Liver (tissue), 9 donors: ENCODE measurements around the gene PRR20G. TPM values are rescaled to one million over a fixed set of nuclear protein-coding genes. Genes with fewer than 3 reads are reported as not detected.

Experiments used
- DNase-seq: peaks from one replicate; pipeline ENCODE4 v3.0.0-alpha.2; 2017; ENCODE audit warnings: low spot score
- H3K27ac ChIP-seq, 2 donors: one replicate each; pipeline ENCODE4 v1.7.0; 2013; ENCODE audit warnings: inconsistent platforms in 2 of 2, low read length in 2 of 2, control low read depth in 1 of 2, low read depth in 1 of 2, mild to moderate bottlenecking in 1 of 2
- H3K27me3 ChIP-seq, 4 donors: one replicate each; pipeline versions ENCODE4 v1.6.1 to v1.7.0; 2013; ENCODE audit warnings: low read length in 3 of 4, inconsistent platforms in 1 of 4, mild to moderate bottlenecking in 1 of 4, moderate library complexity in 1 of 4; ENCODE audit not compliant: control insufficient read depth in 4 of 4, insufficient read depth in 4 of 4
- H3K36me3 ChIP-seq, 4 donors: one replicate each; pipeline versions ENCODE4 v1.6.1 to v1.7.0; 2013; ENCODE audit warnings: low read length in 3 of 4, mild to moderate bottlenecking in 3 of 4, low read depth in 1 of 4, moderate library complexity in 1 of 4; ENCODE audit not compliant: control insufficient read depth in 4 of 4, insufficient read depth in 3 of 4
- H3K4me1 ChIP-seq, 4 donors: one replicate each; pipeline versions ENCODE4 v1.6.1 to v1.7.0; 2013; ENCODE audit warnings: low read length in 3 of 4, mild to moderate bottlenecking in 3 of 4, moderate library complexity in 1 of 4; ENCODE audit not compliant: control insufficient read depth in 4 of 4, insufficient read depth in 4 of 4
- H3K4me3 ChIP-seq, 3 donors: one replicate each; pipeline versions ENCODE4 v1.6.1 to v1.7.0; 2013; ENCODE audit warnings: low read length in 3 of 3, control low read depth in 1 of 3, low read depth in 1 of 3, mild to moderate bottlenecking in 1 of 3
- H3K9ac ChIP-seq, 2 donors: one replicate each; pipeline ENCODE4 v1.7.0; 2013; ENCODE audit warnings: low read length in 2 of 2, mild to moderate bottlenecking in 2 of 2, moderate library complexity in 2 of 2, control low read depth in 1 of 2, low read depth in 1 of 2
- H3K9me3 ChIP-seq, 4 donors: one replicate each; pipeline versions ENCODE4 v1.6.1 to v1.7.0; 2013; ENCODE audit warnings: low read length in 3 of 4; ENCODE audit not compliant: control insufficient read depth in 4 of 4
- EGR1 ChIP-seq, 2 donors: IDR thresholded peaks; 2 replicates each; pipeline ENCODE4 v1.6.1; 2016 to 2018; ENCODE audit warnings: antibody characterized with exemption in 2 of 2, low read depth in 2 of 2
- FOXA2 ChIP-seq: IDR thresholded peaks from 2 replicates; pipeline ENCODE4 v1.6.1; 2016; ENCODE audit warnings: antibody characterized with exemption
- HNF4A ChIP-seq, 2 donors: conservative IDR thresholded peaks; 2 replicates each; pipeline ENCODE4 v1.6.1; 2016; ENCODE audit warnings: antibody characterized with exemption in 2 of 2, mild to moderate bottlenecking in 2 of 2
- HNF4G ChIP-seq: IDR thresholded peaks from 2 replicates; pipeline ENCODE4 v1.6.1; 2016; ENCODE audit warnings: antibody characterized with exemption
- JUND ChIP-seq, 2 donors: IDR thresholded peaks; 2 replicates each; pipeline ENCODE4 v1.6.1; 2016; ENCODE audit warnings: antibody characterized with exemption in 2 of 2
- MAX ChIP-seq: IDR thresholded peaks from 2 replicates; pipeline ENCODE4 v1.6.1; 2016; ENCODE audit warnings: antibody characterized with exemption
- RXRA ChIP-seq, 2 donors: IDR thresholded peaks; 2 replicates each; pipeline ENCODE4 v1.6.1; 2017 to 2018; ENCODE audit warnings: antibody characterized with exemption in 2 of 2, mild to moderate bottlenecking in 1 of 2
- YY1 ChIP-seq: IDR thresholded peaks from 2 replicates; pipeline ENCODE4 v1.6.1; 2016; ENCODE audit warnings: antibody characterized with exemption, mild to moderate bottlenecking
- ZBTB33 ChIP-seq: IDR thresholded peaks from 2 replicates; pipeline ENCODE4 v1.6.1; 2016; ENCODE audit warnings: antibody characterized with exemption
- WGBS: extraction: QIAGEN DNeasy Blood & Tissue Kit; methylation state at CpG from one replicate; pipeline ENCODE4 v1.1.7; 2013; 5-methylcytosine and 5-hydroxymethylcytosine counted together
- polyA plus RNA-seq, 2 donors: library from polyadenylated mRNA; stranded (reverse) in 1 of 2; unstranded in 1 of 2; fragments of 200-250 nt in 1 of 2; fragments of >200 nt in 1 of 2; fragmentation: Nextera tagmentation in 1 of 2; extraction: Ambion mirVana in 1 of 2; gene quantifications; one replicate each; pipeline versions ENCODE4 v1.2.1 to v1.2.3, GENCODE V29; 2013 to 2015
- total RNA-seq, 2 donors: library from RNA; depleted of rRNA; stranded (reverse); fragments of >200 nt; gene quantifications; one replicate each; pipeline ENCODE4 v1.2.3, GENCODE V29; 2014
- TF ChIP-seq, protein P1 (sequence below): IDR thresholded peaks from 2 replicates; pipeline ENCODE4 v1.6.1; 2016; ENCODE audit warnings: antibody characterized with exemption, mild to moderate bottlenecking
- donor health status: healthy.
- donor health status: healthy.
- donor health status: healthy.
- donor health status: healthy.
- donor health status: healthy.

Gene PRR20G
- total and polyA plus RNA-seq, 4 donors: not detected

DNA sequence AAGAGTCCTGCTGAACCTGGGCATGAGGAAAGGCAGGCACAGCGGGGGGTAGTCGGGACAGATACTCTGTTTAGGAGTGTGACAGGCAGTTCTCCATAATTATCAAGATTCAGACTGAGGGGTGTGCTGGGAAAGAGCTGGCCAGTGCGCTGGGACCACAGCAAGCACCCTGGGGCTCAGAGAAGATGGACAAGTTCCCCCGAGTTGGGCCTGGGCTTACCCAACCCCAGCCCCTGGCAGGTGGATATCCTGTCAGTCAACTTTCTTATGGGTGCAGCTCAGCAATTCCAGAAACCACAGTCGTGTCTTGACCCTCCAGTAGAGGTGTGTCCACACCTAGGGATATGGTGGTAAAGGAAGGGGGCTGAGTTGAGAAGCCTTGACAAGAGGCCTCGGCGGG is 49.2 kb upstream of the PRR20G start:
- Histone ChIP-seq H3K9ac (no peak overlapping the region), H3K36me3 (no peaks in the 10 kb centered on the region), H3K27ac (no peak overlapping the region), H3K27me3 (peaks cover 0 to 6% (median 2%) of the 10 kb centered on the region in 4 donors), H3K9me3 (peaks cover 0 to 3% (median under 1%) of the 10 kb centered on the region in 4 donors), H3K4me3 (no peak overlapping the region), H3K4me1 (no peaks in the 10 kb centered on the region)
- DNase-seq: no peak
- TF ChIP-seq YY1 (no peak), JUND (IDR thresholded peaks at IDR 0.05) (no peak), HNF4A (conservative IDR thresholded peaks at IDR 0.05) (no peak)
- 86% methylated on average over 7 of the region's 7 CpGs for WGBS

DNA sequence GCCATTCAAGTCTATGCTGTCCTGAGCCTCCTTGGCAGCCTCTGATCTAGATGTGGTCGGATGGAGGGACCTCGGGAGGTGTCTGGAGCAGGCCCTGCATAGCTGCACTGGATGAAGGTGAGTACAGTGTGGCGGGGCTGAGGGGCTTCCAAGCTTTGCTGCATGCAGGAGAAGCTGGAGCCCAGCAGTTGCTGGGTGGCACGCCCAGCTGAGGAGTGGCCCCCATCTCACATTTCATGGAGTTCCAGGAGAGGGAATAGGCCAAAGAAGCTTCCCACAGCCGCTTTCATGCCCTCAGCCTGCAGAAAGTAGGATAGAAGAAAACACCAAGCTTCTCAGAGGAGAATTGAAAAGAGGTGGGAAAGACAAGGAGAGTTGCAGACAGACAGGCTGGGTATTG is 48.3 kb upstream of the PRR20G start:
- H3K27ac ChIP-seq: no peak overlapping the region
- no peaks in the 10 kb centered on the region for H3K4me1 ChIP-seq
- no peak overlapping the region for H3K4me3 ChIP-seq
- H3K9ac ChIP-seq: no peak overlapping the region
- peaks cover 0 to 6% (median 2%) of the 10 kb centered on the region in 4 donors for H3K27me3 ChIP-seq
- H3K9me3 ChIP-seq: peaks cover 0 to 3% (median under 1%) of the 10 kb centered on the region in 4 donors
- WGBS: 77% methylated on average over 5 of the region's 5 CpGs
- no peaks in the 10 kb centered on the region for H3K36me3 ChIP-seq
- TF ChIP-seq ZBTB33 (no peak), MAX (no peak), FOXA2 (no peak), RXRA (IDR thresholded peaks at IDR 0.05) (no peak), HNF4G (no peak), EGR1 (IDR thresholded peaks at IDR 0.05; ENCODE audit: low read depth in 2 of 2) (no peak)
- TF ChIP-seq, protein P1, sequence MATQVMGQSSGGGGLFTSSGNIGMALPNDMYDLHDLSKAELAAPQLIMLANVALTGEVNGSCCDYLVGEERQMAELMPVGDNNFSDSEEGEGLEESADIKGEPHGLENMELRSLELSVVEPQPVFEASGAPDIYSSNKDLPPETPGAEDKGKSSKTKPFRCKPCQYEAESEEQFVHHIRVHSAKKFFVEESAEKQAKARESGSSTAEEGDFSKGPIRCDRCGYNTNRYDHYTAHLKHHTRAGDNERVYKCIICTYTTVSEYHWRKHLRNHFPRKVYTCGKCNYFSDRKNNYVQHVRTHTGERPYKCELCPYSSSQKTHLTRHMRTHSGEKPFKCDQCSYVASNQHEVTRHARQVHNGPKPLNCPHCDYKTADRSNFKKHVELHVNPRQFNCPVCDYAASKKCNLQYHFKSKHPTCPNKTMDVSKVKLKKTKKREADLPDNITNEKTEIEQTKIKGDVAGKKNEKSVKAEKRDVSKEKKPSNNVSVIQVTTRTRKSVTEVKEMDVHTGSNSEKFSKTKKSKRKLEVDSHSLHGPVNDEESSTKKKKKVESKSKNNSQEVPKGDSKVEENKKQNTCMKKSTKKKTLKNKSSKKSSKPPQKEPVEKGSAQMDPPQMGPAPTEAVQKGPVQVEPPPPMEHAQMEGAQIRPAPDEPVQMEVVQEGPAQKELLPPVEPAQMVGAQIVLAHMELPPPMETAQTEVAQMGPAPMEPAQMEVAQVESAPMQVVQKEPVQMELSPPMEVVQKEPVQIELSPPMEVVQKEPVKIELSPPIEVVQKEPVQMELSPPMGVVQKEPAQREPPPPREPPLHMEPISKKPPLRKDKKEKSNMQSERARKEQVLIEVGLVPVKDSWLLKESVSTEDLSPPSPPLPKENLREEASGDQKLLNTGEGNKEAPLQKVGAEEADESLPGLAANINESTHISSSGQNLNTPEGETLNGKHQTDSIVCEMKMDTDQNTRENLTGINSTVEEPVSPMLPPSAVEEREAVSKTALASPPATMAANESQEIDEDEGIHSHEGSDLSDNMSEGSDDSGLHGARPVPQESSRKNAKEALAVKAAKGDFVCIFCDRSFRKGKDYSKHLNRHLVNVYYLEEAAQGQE: no peak
- no peak for DNase-seq

DNA sequence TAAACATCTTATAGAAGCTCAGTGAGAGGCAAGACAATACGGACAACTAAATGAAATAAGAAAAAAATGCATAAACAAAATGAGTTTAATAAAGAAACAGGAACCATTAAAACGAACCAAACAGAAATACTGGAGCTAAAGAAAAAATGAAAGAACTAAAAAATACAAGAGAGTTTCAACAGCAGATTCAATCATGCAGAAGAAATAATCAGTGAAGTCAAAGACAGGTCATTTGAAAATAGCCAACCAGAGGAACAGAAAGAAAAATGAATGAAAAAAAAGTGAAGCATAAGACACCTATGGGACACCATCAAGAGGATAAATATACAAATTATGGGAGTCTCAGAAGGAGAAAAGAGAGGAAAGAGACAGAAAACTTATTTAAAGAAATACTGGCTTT is 42.5 kb upstream of the PRR20G start:
- Histone ChIP-seq H3K9ac (no peak overlapping the region), H3K27me3 (no peaks in the 10 kb centered on the region), H3K36me3 (no peaks in the 10 kb centered on the region), H3K27ac (no peak overlapping the region), H3K4me3 (no peak overlapping the region), H3K4me1 (no peaks in the 10 kb centered on the region), H3K9me3 (peaks cover 3 to 8% (median 4%) of the 10 kb centered on the region in 4 donors)
- 62% methylated on average over 2 of the region's 2 CpGs for WGBS
- no peak for TF ChIP-seq FOXA2
- TF ChIP-seq HNF4G: no peak
- TF ChIP-seq HNF4A (conservative IDR thresholded peaks at IDR 0.05): no peak
- no peak for DNase-seq
